Aorta (tissue), 5 donors: Measurements from ENCODE around the gene GLDN. TPM values are rescaled to one million over a fixed set of nuclear protein-coding genes. Genes with fewer than 3 reads are reported as not detected.

Source experiments
- ATAC-seq: fragments of 200-7000 bp; cut with Tn5 transposase; one replicate; pipeline ENCODE4 v1.9.1; 2022; ENCODE audit warnings: moderate library complexity; ENCODE audit not compliant: low FRiP score
- DNase-seq, 2 donors: peaks; one replicate each; pipeline ENCODE4 v3.0.0-alpha.2; 2020
- H3K27ac ChIP-seq, 2 donors: one replicate each; pipeline ENCODE4 v1.5.1; 2013; ENCODE audit warnings: low read length in 2 of 2, mild to moderate bottlenecking in 2 of 2, moderate library complexity in 2 of 2, control low read depth in 1 of 2, inconsistent platforms in 1 of 2, low read depth in 1 of 2
- H3K27me3 ChIP-seq, 2 donors: one replicate each; pipeline ENCODE4 v1.6.1; 2013; ENCODE audit warnings: control low read depth in 1 of 2, low read length in 1 of 2, mild to moderate bottlenecking in 1 of 2, moderate library complexity in 1 of 2; ENCODE audit not compliant: insufficient read depth in 2 of 2, control insufficient read depth in 1 of 2
- H3K36me3 ChIP-seq, 2 donors: one replicate each; pipeline ENCODE4 v1.6.1; 2013; ENCODE audit warnings: control low read depth in 1 of 2, low read length in 1 of 2, mild to moderate bottlenecking in 1 of 2; ENCODE audit not compliant: insufficient read depth in 2 of 2, control insufficient read depth in 1 of 2
- H3K4me1 ChIP-seq, 2 donors: one replicate each; pipeline ENCODE4 v1.6.1; 2013; ENCODE audit warnings: low read length in 2 of 2, control low read depth in 1 of 2, mild to moderate bottlenecking in 1 of 2, moderate library complexity in 1 of 2; ENCODE audit not compliant: insufficient read depth in 2 of 2, control insufficient read depth in 1 of 2
- H3K4me3 ChIP-seq, 2 donors: one replicate each; pipeline ENCODE4 v1.5.1; 2013; ENCODE audit warnings: low read length in 2 of 2, control low read depth in 1 of 2, mild to moderate bottlenecking in 1 of 2
- H3K9me3 ChIP-seq: one replicate; pipeline ENCODE4 v1.6.1; 2013; ENCODE audit warnings: mild to moderate bottlenecking, low read length; ENCODE audit not compliant: control insufficient read depth
- WGBS, 2 donors: extraction: QIAGEN DNeasy Blood & Tissue Kit; methylation state at CpG; one replicate each; pipeline ENCODE4 v1.1.7; 2013; 5-methylcytosine and 5-hydroxymethylcytosine counted together
- intact Hi-C, 2 donors: fragments of 100-400 bp; cut with DNase I; formaldehyde crosslinking; loops; one replicate each; pipeline versions ENCODE4 v1.14.2 to v1.15.0; 2022
- polyA plus RNA-seq, 2 donors: library from polyadenylated mRNA; stranded (reverse); fragments of 200-250 nt; gene quantifications; one replicate each; pipeline ENCODE4 v1.2.3, GENCODE V29; 2013
- total RNA-seq, 2 donors: library from RNA; stranded (reverse); fragmentation: NEBNext Ultra II Directional; extraction: Animal tissue kit (Norgen Biotek cat#: 25700); gene quantifications; one replicate each; pipeline ENCODE4 v1.2.1, GENCODE V29; 2021
- donor health status: healthy with polysubstance abuse.
- donor health status: Bipolar disorder and iron deficiency.
- donor health status: DM: no; HTN: no; CAD: no.
- donor health status: DM: no; HTN: no; CAD: no.
- donor health status: DM: yes; HTN: yes; CAD: no.

The GLDN gene
- total and polyA plus RNA-seq, 4 donors: 3.0 to 49.2 (median 15.9) TPM

DNA sequence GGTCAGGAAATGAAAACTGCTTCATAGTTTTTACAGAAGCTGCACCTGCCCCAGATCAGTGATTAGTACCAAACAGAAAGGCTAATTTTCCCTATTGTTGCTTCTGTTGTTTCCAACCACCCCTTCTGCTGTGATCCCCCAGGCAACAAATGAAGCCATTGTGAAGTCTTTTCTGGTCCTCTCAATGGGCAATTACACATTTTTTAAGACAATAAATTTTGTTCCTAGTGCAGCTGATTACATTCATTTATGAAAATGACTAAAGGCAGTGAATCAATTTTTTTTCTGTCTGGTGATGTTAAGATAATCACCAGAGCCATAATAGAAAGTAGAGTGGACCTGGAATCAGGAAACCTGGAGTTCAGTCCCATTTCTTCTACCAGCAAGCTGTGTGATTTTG is 32.7 kb downstream of the GLDN start:
- Histone ChIP-seq H3K4me1 (peaks cover 0 to 1% of the 10 kb centered on the region in 2 donors), H3K9me3 (no peaks in the 10 kb centered on the region), H3K36me3 (no peaks in the 10 kb centered on the region), H3K27me3 (no peaks in the 10 kb centered on the region), H3K27ac (no peak overlapping the region), H3K4me3 (no peak overlapping the region)
- DNase-seq (no peak), ATAC-seq (no peak)
- intact Hi-C loops: no loop called here

DNA sequence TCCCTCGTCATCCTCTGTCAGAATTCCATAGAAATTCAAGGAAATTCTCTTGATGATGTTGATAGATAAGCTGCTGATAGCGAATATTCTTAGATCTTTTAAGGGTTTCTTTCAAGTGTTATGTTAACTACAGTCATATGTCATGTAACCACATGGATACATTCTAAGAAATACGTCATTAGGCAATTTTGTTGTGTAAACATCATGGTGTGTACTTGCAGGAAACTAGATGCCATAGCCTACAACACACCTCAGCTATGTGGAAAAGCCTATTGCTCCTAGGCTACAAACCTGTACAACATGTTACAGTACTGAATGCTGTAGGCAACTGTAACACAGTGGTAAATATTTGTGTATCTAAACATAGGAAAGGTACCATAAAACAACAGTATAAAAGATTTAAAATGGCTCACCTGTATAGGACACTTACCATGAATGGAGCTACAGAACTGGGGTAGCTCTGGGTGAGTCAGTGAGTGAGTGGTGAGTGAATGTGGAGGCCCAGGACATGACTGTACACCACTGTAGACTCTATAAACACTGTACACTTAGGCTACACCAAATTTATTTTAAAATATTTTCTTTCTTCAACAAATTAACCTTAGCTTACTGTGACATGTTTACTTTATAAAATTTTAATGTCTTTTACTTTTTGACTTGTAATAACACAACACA is 34.6 kb downstream of the GLDN start:
- intact Hi-C loops: no loop called here
- ATAC-seq (no peak), DNase-seq (no peak)
- 68 to 79% methylated on average over 3 of the region's 3 CpGs for WGBS, 2 donors
- Histone ChIP-seq H3K4me1 (peaks cover 0 to 1% of the 10 kb centered on the region in 2 donors), H3K27me3 (no peaks in the 10 kb centered on the region), H3K4me3 (no peak overlapping the region), H3K9me3 (no peaks in the 10 kb centered on the region), H3K27ac (no peak overlapping the region), H3K36me3 (no peaks in the 10 kb centered on the region)

DNA sequence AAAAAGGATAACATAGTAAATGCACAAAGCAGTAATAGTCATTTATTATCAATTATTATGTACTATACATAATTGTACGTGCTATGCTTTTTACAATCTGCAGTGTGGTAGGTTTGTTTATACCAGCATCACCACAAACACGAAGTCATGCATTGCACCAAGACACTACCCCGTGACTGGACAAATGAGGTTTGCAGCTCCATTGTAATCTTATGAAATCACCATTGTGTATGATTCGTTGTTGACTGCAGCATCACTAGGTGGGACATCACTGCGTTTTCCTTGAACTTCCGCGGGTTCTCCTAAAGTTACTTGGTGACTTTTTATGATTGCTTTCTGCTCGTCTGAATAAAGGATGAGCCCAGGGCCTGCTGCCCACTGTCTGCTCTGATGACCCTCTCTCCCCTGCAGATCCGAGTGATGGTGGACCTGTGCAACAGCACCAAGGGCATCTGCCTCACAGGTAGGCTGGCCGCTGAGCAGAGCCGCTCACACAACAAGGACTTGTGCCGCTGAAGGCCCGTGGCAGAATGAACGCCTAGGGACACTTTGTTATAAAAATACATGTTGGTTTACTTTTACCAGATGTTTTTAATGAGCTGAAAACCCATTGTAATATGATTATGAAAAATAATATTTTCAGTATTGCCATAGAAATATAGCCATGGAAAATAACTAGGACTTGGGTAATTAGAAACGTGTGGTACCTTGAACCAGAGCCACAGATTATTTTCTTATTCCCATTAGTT is 35.8 kb downstream of the GLDN start:
- H3K4me3 ChIP-seq: no peak overlapping the region
- ATAC-seq: no peak
- H3K27ac ChIP-seq: no peak overlapping the region
- no peak for DNase-seq
- H3K9me3 ChIP-seq: no peaks in the 10 kb centered on the region
- WGBS, 2 donors: 93 to 95% methylated on average over 15 of the region's 15 CpGs
- H3K36me3 ChIP-seq: no peaks in the 10 kb centered on the region
- no peaks in the 10 kb centered on the region for H3K4me1 ChIP-seq
- H3K27me3 ChIP-seq: no peaks in the 10 kb centered on the region
- intact Hi-C loops: no loop called here

DNA sequence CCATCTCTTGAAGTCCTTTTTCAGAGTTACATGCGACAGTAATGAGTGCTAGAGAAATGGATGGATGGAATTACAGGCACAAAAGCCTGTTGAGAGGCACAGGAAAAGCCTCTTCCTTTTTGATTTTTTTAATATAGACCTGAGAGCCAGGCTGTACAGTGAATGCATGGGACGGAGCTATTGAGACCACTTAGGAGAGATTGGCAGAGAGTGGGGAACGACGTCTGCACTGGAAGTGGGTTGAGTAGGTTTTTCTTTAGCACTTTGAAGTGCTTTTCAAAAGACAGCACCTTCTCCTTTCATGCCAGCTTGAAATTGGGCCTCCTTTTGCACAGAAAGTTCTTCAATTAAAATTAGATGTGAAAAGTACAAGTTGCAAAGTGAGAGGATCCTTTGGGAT is 37.0 kb downstream of the GLDN start:
- Histone ChIP-seq H3K36me3 (no peaks in the 10 kb centered on the region), H3K9me3 (no peaks in the 10 kb centered on the region), H3K27me3 (no peaks in the 10 kb centered on the region), H3K4me3 (no peak overlapping the region), H3K4me1 (no peaks in the 10 kb centered on the region), H3K27ac (no peak overlapping the region)
- ATAC-seq: no peak
- intact Hi-C loops: no loop called here
- DNase-seq: no peak
- 90 to 92% methylated on average over 4 of the region's 4 CpGs for WGBS, 2 donors

DNA sequence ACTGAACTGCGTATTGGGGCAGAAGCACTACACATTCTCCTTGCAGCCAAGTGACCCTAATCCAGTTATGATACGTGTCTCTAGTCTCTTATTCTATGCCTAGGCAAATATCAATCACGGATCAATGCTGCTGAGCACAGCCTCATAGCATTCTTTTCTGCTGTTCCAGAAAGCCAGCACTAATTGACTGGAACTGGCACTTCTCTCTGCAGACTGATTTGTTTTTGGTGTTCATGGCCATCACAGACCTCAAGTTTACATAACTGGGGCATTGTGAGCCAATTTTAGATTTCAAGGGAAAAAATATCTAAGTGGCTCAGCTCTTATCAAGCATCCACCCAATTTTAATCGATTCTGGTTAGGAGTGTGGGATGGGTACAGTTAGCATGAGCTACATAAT is 37.9 kb downstream of the GLDN start:
- ATAC-seq (no peak), DNase-seq (no peak)
- no peaks in the 10 kb centered on the region for H3K4me1 ChIP-seq
- no peaks in the 10 kb centered on the region for H3K9me3 ChIP-seq
- intact Hi-C loops: no loop called here
- no peaks in the 10 kb centered on the region for H3K36me3 ChIP-seq
- no peak overlapping the region for H3K27ac ChIP-seq
- no peak overlapping the region for H3K4me3 ChIP-seq
- WGBS, 2 donors: 50 to 55% methylated on average over 4 of the region's 4 CpGs
- H3K27me3 ChIP-seq: no peaks in the 10 kb centered on the region

DNA sequence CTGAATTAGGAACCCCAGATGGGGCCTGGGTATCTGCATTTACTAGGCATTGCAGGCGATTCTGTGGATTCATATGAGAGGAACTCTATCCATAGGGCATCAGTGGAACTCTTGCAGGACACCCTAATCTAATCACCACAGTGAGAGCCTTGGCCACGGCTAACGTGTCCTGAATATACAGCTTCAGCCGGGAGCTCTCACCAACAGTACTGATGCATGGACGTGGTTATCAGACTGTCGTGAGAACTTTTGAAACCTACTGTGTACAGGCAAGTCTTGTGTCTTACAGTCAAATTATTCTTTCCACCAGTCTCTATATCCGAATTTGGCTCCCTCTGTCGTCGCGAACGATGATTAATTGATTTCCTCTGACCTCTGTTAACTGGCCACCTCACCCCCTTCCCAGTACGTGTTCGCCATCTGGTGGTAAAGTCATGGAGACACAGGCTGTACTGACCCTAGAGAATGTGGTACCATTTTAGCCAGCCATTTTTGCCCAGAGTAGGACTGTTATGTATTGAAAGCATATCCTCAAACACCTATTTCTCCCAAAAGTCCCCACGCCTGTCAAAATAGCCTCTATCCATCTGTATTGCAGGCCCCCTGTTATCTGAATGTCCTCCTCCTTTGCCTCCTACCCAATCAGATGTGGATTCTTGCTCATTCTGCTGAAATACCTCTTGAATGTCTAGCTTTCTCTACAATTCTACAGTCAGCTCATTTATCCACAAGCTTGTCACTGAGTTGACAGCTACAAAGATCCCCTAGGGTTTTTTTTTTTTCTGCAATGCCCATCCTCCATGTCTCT is 39.7 kb downstream of the GLDN start:
- peak in 1 of 2 donors; percentile 69 for DNase-seq
- intact Hi-C loops: loop anchor here (1.0 to 5.0 kb wide), 4 partner anchors 100 to 219 kb away; no protein-coding TSS in a partner anchor
- peak; percentile 92 for ATAC-seq

DNA sequence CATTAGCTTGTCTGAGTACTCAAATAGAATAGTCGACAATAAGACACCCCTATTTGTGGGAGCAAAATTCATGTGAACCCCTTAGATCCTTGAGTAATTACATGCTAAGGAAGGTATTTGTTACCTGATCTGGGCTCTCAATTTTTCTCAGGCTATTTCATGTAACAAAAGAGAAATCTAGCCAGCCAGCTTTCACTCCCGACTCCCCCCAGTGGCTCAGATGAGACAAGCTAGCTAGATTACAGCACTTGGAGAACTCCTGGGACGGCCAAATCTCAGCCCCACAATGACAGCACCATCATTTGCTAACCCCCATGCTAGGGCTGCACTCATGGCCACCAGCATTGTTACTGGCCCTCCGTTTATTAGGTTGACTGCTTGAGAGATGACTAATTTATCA is 41.3 kb downstream of the GLDN start:
- ATAC-seq (no peak), DNase-seq (no peak)
- no peaks in the 10 kb centered on the region for H3K9me3 ChIP-seq
- no peaks in the 10 kb centered on the region for H3K4me1 ChIP-seq
- no peak overlapping the region for H3K4me3 ChIP-seq
- 25 to 27% methylated on average over 4 of the region's 4 CpGs for WGBS, 2 donors
- H3K27me3 ChIP-seq: no peaks in the 10 kb centered on the region
- H3K36me3 ChIP-seq: no peaks in the 10 kb centered on the region
- intact Hi-C loops: loop anchor here (5.0 kb wide), 2 partner anchors 150 to 220 kb away; no protein-coding TSS in a partner anchor
- no peak overlapping the region for H3K27ac ChIP-seq

More for the DNA sequence above, 39.7 kb downstream of the GLDN start:
- Histone ChIP-seq H3K27ac (no peak overlapping the region), H3K27me3 (no peaks in the 10 kb centered on the region), H3K36me3 (no peaks in the 10 kb centered on the region), H3K9me3 (no peaks in the 10 kb centered on the region), H3K4me1 (no peaks in the 10 kb centered on the region), H3K4me3 (no peak overlapping the region)
- 10 to 12% methylated on average over 14 of the region's 14 CpGs for WGBS, 2 donors

DNA sequence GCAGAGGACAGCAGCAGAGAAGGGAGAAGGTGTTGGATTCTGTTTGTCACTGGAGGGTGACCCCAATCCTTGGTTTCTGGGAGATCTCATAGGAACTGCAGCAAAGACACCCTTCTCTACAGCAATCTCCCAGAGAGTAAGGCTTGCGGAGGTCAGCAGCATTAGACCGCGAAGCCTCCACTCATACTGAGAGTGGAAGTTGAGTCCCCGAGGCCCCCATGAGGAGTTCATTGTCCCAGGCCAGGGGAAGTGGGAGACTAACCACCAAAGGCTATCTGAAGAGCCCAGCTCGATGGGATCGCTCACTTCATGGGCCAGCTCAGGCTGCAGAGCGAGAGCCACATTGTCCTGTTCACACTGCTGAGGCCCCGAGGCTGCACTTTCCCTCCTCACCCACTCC is 44.6 kb downstream of the GLDN start:
- no peaks in the 10 kb centered on the region for H3K27me3 ChIP-seq
- ATAC-seq (no peak), DNase-seq (no peak)
- H3K36me3 ChIP-seq: peaks cover 0 to 3% of the 10 kb centered on the region in 2 donors
- no peaks in the 10 kb centered on the region for H3K9me3 ChIP-seq
- no peak overlapping the region for H3K4me3 ChIP-seq
- intact Hi-C loops: no loop called here
- no peaks in the 10 kb centered on the region for H3K4me1 ChIP-seq
- WGBS, 2 donors: 90 to 95% methylated on average over 8 of the region's 8 CpGs
- no peak overlapping the region for H3K27ac ChIP-seq
